Fibroblast of villous mesenchyme (primary cell): ENCODE results near the gene RBFOX2. TPM values are rescaled to one million over a fixed set of nuclear protein-coding genes. Genes with fewer than 3 reads are reported as not detected.
"Not testable (repeated sequence)": the region's sequence is repeated elsewhere in the genome, so short reads cannot be mapped to it uniquely, and the experiment has no call there.

Source experiments
- DNase-seq: peaks from one replicate; pipeline ENCODE4 v3.0.0-alpha.2; 2010; ENCODE audit warnings: low read depth
- H3K4me3 ChIP-seq: 2 replicates; pipeline ENCODE4 v1.5.1; 2011; ENCODE audit warnings: low read depth, mild to moderate bottlenecking, low read length
- total RNA-seq: library from RNA; depleted of rRNA; stranded (reverse); fragments of >200 nt; gene quantifications from 2 replicates; pipeline ENCODE4 v1.2.3, GENCODE V29; 2012
- TF ChIP-seq, protein P1 (sequence below): IDR thresholded peaks from 2 replicates; pipeline ENCODE4 v1.5.1; 2012; ENCODE audit warnings: low read depth, mild to moderate bottlenecking, low read length; ENCODE audit not compliant: insufficient read depth

Gene RBFOX2
- total RNA-seq, 1 donor, result 174 TPM

DNA sequence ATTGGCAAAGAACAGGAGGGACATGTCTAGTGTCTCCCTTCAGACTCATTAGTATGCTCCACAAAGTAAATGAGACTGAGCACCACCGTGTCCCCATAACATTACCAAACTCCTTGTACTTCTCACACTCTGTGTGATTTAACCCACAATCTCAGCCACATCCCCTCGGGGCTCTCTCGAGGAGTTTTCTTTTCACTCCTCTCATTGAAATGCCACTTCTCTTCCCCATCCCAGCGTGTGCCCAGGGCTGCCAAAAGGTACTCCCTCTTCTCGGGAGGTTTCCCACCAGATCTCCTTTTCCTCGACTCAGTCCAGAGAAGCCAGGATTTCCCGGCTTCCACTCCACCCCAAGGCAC lies 1.1 kb downstream of the RBFOX2 start:
- DNase-seq, result no peak
- TF ChIP-seq, protein P1, sequence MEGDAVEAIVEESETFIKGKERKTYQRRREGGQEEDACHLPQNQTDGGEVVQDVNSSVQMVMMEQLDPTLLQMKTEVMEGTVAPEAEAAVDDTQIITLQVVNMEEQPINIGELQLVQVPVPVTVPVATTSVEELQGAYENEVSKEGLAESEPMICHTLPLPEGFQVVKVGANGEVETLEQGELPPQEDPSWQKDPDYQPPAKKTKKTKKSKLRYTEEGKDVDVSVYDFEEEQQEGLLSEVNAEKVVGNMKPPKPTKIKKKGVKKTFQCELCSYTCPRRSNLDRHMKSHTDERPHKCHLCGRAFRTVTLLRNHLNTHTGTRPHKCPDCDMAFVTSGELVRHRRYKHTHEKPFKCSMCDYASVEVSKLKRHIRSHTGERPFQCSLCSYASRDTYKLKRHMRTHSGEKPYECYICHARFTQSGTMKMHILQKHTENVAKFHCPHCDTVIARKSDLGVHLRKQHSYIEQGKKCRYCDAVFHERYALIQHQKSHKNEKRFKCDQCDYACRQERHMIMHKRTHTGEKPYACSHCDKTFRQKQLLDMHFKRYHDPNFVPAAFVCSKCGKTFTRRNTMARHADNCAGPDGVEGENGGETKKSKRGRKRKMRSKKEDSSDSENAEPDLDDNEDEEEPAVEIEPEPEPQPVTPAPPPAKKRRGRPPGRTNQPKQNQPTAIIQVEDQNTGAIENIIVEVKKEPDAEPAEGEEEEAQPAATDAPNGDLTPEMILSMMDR, result no peak
- H3K4me3 ChIP-seq, result peak overlapping the region; percentile 96

GRCh38 chr22:36026741-36027140 lies 1.9 kb downstream of the RBFOX2 start:
- TF ChIP-seq, protein P1, result no peak
- H3K4me3 ChIP-seq, result peak overlapping the region; percentile 96
- peak; percentile 69 for DNase-seq

- TF ChIP-seq, protein P1, result no peak
- no peak overlapping the region for H3K4me3 ChIP-seq
- no peak for DNase-seq
Observed at GRCh38 chr22:36022697-36023096, 5.9 kb downstream of the RBFOX2 start.

- no peak overlapping the region for H3K4me3 ChIP-seq
Observed at GRCh38 chr22:36022162-36022561, 6.5 kb downstream of the RBFOX2 start.

DNA sequence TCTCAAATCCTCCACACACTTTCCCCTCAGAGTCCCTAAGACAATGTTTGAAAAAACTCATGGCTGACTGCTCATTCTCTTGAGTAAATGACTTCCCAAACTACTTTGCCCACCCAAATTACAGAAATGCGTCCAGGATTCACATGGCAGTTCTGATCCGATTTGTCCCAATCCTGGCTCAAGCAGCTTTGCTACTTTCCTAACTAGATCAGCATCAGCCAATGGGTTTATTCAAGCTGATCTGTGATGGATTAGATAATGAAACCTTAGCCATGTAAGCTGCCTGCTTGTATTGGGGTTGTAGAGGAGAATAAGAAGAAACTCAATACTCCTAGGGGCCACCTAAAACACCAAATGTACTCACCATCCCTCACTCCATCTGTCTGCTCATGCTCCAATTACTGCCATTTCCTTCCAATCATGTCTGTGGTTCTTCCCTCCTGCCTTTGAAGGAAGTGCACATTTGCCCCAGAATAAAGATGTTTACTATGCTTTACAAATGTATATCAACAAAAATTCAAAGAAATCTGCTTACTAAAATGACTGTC lies 6.9 kb downstream of the RBFOX2 start:
- H3K4me3 ChIP-seq, result no peak overlapping the region
- DNase-seq, result no peak
- TF ChIP-seq, protein P1, result no peak

More at GRCh38 chr22:36022162-36022561, 6.5 kb downstream of the RBFOX2 start:
- TF ChIP-seq, protein P1, result no peak
- DNase-seq, result peak; percentile 74

- not testable (repeated sequence) for DNase-seq, H3K4me3 ChIP-seq
Observed at GRCh38 chr22:36020865-36021264, 7.8 kb downstream of the RBFOX2 start.

- no peak overlapping the region for H3K4me3 ChIP-seq
- DNase-seq, result no peak
- TF ChIP-seq, protein P1, result no peak
Observed at GRCh38 chr22:36017651-36018091, 11.0 kb downstream of the RBFOX2 start.
